Panc1 (cell line): ENCODE results near the gene ISLR. TPM values are rescaled to one million over a fixed set of nuclear protein-coding genes. Genes with fewer than 3 reads are reported as not detected.

ENCODE experiments used
- ATAC-seq: fragments of 200-7000 bp; cut with Tn5 transposase; 2 replicates; pipeline ENCODE4 v1.9.1; 2020; ENCODE audit warnings: mild to moderate bottlenecking, moderate library complexity
- BruUV-seq: library from RNA; stranded (reverse); fragments of 400-500 nt; replicated peaks from 2 replicates; lab custom pipeline; 2021; lab: Mats Ljungman, UMichigan
- CTCF ChIA-PET: fragments of 300-600 bp; sonication (Branson Sonifier 250); formaldehyde crosslinking; loops from one replicate; lab custom pipeline; 2022; ENCODE audit warnings: antibody characterized with exemption; lab: Charles Lee
- POLR2A ChIA-PET: fragments of 300-600 bp; sonication (Branson Sonifier 250); formaldehyde crosslinking; loops from one replicate; lab custom pipeline; 2022; ENCODE audit warnings: antibody characterized with exemption; lab: Charles Lee
- DNase-seq: peaks from one replicate; pipeline ENCODE4 v3.0.0-alpha.2; 2010; ENCODE audit warnings: low read depth, low spot score
- H3K27ac ChIP-seq: 2 replicates; pipeline ENCODE4 v1.5.1; 2011; ENCODE audit warnings: mild to moderate bottlenecking, low read length, inconsistent platforms
- H3K27me3 ChIP-seq: fragments of 200-500 bp; sonication (Bioruptor generic); 2 replicates; pipeline ENCODE4 v1.6.0; 2014; ENCODE audit warnings: low read length, inconsistent platforms; ENCODE audit not compliant: control insufficient read depth, insufficient read depth
- H3K36me3 ChIP-seq: fragments of 200-500 bp; sonication (Bioruptor generic); 2 replicates; pipeline ENCODE4 v1.5.1; 2014; ENCODE audit warnings: inconsistent platforms, mild to moderate bottlenecking, low read length, moderate library complexity; ENCODE audit not compliant: control insufficient read depth, insufficient read depth
- H3K4me1 ChIP-seq: 2 replicates; pipeline ENCODE4 v1.5.1; 2011; ENCODE audit warnings: inconsistent platforms, mild to moderate bottlenecking, low read length, moderate library complexity; ENCODE audit not compliant: control insufficient read depth, insufficient read depth
- H3K4me3 ChIP-seq, 2 experiments: 2 replicates each; pipeline ENCODE4 v1.5.1; 2011 to 2012; ENCODE audit warnings: low read depth in 2 of 2, low read length in 2 of 2, mild to moderate bottlenecking in 2 of 2, inconsistent platforms in 1 of 2, moderate library complexity in 1 of 2
- H3K9me3 ChIP-seq: fragments of 200-500 bp; sonication (Bioruptor generic); 2 replicates; pipeline ENCODE4 v1.5.1; 2014; ENCODE audit warnings: low read depth, mild to moderate bottlenecking, inconsistent platforms, low read length, moderate library complexity; ENCODE audit not compliant: control insufficient read depth, insufficient read depth
- CTCF ChIP-seq: fragments of 450-650 bp; IDR thresholded peaks from 2 replicates; pipeline ENCODE4 v1.5.1; 2017; ENCODE audit warnings: mild to moderate bottlenecking
- POLR2AphosphoS5 ChIP-seq: IDR thresholded peaks from 2 replicates; pipeline ENCODE4 v1.6.1; 2012; ENCODE audit warnings: mild to moderate bottlenecking, low read depth, low read length, moderate library complexity
- REST ChIP-seq, 2 experiments: IDR thresholded peaks; 2 replicates each; pipeline ENCODE4 v1.6.1; 2011 to 2012; ENCODE audit warnings: low read depth in 2 of 2, control low read depth in 1 of 2, low read length in 1 of 2, mild to moderate bottlenecking in 1 of 2, moderate library complexity in 1 of 2; ENCODE audit not compliant: insufficient read depth in 1 of 2
- SIN3A ChIP-seq: IDR thresholded peaks from 2 replicates; pipeline ENCODE4 v1.6.1; 2012; ENCODE audit warnings: low read depth, mild to moderate bottlenecking, low read length, moderate library complexity, borderline replicate concordance; ENCODE audit not compliant: insufficient read depth
- TCF7L2 ChIP-seq: IDR thresholded peaks from 2 replicates; pipeline ENCODE4 v1.6.1; 2011; ENCODE audit warnings: mild to moderate bottlenecking, low read depth, low read length, inconsistent platforms
- in situ Hi-C: cut with HindIII; loops from 2 replicates; pipeline ENCODE4 v1.10.0; 2016; ENCODE audit warnings: low sequenced_read_pairs, low pct_unique_long_range_greater_than_20kb
- intact Hi-C: fragments of 100-400 bp; cut with micrococcal nuclease; formaldehyde crosslinking; loops from one replicate; pipeline ENCODE4 v1.10.0; 2022; ENCODE audit not compliant: unreplicated experiment
- total RNA-seq: library from RNA; stranded (reverse); gene quantifications from one replicate; pipeline ENCODE4 v1.2.1, GENCODE V29; 2021; ENCODE audit not compliant: unreplicated experiment

The ISLR gene
- total RNA-seq, 1 experiment from 2014 or later, result 0.28 TPM

GRCh38 chr15:74191798-74192197 is 18.3 kb downstream of the ISLR start:
- H3K9me3 ChIP-seq, result no peaks in the 10 kb centered on the region
- ATAC-seq, result no peak
- ChIA-PET CTCF (no interaction called here), POLR2A (no interaction called here)
- in situ Hi-C loops (no loop called here), intact Hi-C loops (no loop called here)
- H3K36me3 ChIP-seq, result no peaks in the 10 kb centered on the region
- no peak overlapping the region for H3K4me3 ChIP-seq
- H3K27me3 ChIP-seq, result no peaks in the 10 kb centered on the region
- no peak for DNase-seq
- peaks cover 2% of the 10 kb centered on the region; the same call in 1 of the 2 replicates for H3K4me1 ChIP-seq
- BruUV-seq, result no TSS peak
- no peak overlapping the region for H3K27ac ChIP-seq
- TF ChIP-seq REST (IDR thresholded peaks at IDR 0.05; ENCODE audit: insufficient read depth in 1 of 2, low read depth in 2 of 2, low read length in 1 of 2) (no peak), POLR2AphosphoS5 (no peak), CTCF (no peak)

GRCh38 chr15:74192751-74193150 is 19.2 kb downstream of the ISLR start:
- intact Hi-C loops, result no loop called here
- no peak overlapping the region for H3K4me3 ChIP-seq
- in situ Hi-C loops, result no loop called here
- no TSS peak for BruUV-seq
- no peak for ATAC-seq
- no peaks in the 10 kb centered on the region for H3K36me3 ChIP-seq
- DNase-seq, result no peak
- POLR2A ChIA-PET, result no interaction called here
- no peak for TF ChIP-seq SIN3A
- no peaks in the 10 kb centered on the region for H3K27me3 ChIP-seq
- CTCF ChIA-PET, result no interaction called here
- no peak overlapping the region for H3K27ac ChIP-seq
- no peaks in the 10 kb centered on the region for H3K9me3 ChIP-seq
- peaks cover 2% of the 10 kb centered on the region; the same call in 1 of the 2 replicates for H3K4me1 ChIP-seq

- BruUV-seq, result no TSS peak
- ATAC-seq (peak; percentile 74), DNase-seq (no peak)
- in situ Hi-C loops (no loop called here), intact Hi-C loops (no loop called here)
- H3K4me1 ChIP-seq, result peaks cover 2% of the 10 kb centered on the region; the same call in 1 of the 2 replicates
- H3K27me3 ChIP-seq, result no peaks in the 10 kb centered on the region
- no peak for TF ChIP-seq CTCF
- no peak for TF ChIP-seq REST (IDR thresholded peaks at IDR 0.05; ENCODE audit: insufficient read depth in 1 of 2, low read depth in 2 of 2, low read length in 1 of 2)
- TF ChIP-seq POLR2AphosphoS5, result no peak
- TF ChIP-seq SIN3A, result no peak
- no peak for TF ChIP-seq TCF7L2
- no peaks in the 10 kb centered on the region for H3K36me3 ChIP-seq
- POLR2A ChIA-PET, result no interaction called here
- H3K9me3 ChIP-seq, result no peaks in the 10 kb centered on the region
- no peak overlapping the region for H3K27ac ChIP-seq
- H3K4me3 ChIP-seq, result no peak overlapping the region
- CTCF ChIA-PET, result no interaction called here
These were observed 19.8 kb downstream of the ISLR start for GRCh38 chr15:74193299-74193718.
